Neural cell (in vitro differentiated cells): ENCODE measurements around the gene AMPH. TPM values are rescaled to one million over a fixed set of nuclear protein-coding genes. Genes with fewer than 3 reads are reported as not detected.

Source experiments
- H2AFZ ChIP-seq: fragments of 200-600, 300-800 bp; sonication (generic), shearing (Covaris generic); 2 replicates; pipeline ENCODE4 v1.6.0; 2014; ENCODE audit warnings: low read depth, mild to moderate bottlenecking, antibody characterized with exemption, low read length, moderate library complexity
- H3F3A ChIP-seq: fragments of 200-600 bp; shearing (Covaris generic); 2 replicates; pipeline ENCODE4 v1.6.1; 2016; ENCODE audit warnings: mild to moderate bottlenecking, moderate library complexity, mixed read lengths, antibody characterized with exemption, low read length; ENCODE audit not compliant: insufficient read depth, poor library complexity, severe bottlenecking
- H3K27ac ChIP-seq: fragments of 200-600, 300-800 bp; sonication (generic), shearing (Covaris generic); 2 replicates; pipeline ENCODE4 v1.5.1; 2014; ENCODE audit warnings: mild to moderate bottlenecking, low read length, moderate library complexity
- H3K27me3 ChIP-seq: fragments of 300-800, 200-600 bp; sonication (generic), shearing (Covaris generic); 2 replicates; pipeline ENCODE4 v1.6.0; 2014; ENCODE audit warnings: mild to moderate bottlenecking, low read depth, low read length, moderate library complexity; ENCODE audit not compliant: insufficient read depth
- H3K36me3 ChIP-seq: fragments of 300-800, 200-600 bp; sonication (generic), shearing (Covaris generic); 2 replicates; pipeline ENCODE4 v1.5.1; 2014; ENCODE audit warnings: mild to moderate bottlenecking, antibody characterized with exemption, low read length, moderate library complexity; ENCODE audit not compliant: insufficient read depth
- H3K4me2 ChIP-seq: fragments of 300-800, 200-600 bp; sonication (generic), shearing (Covaris generic); 2 replicates; pipeline ENCODE4 v1.6.0; 2014; ENCODE audit warnings: mild to moderate bottlenecking, low read length
- H3K4me3 ChIP-seq: fragments of 300-800, 200-600 bp; sonication (generic), shearing (Covaris generic); 2 replicates; pipeline ENCODE4 v1.5.1; 2014; ENCODE audit warnings: mild to moderate bottlenecking, low read length, moderate library complexity
- H3K79me2 ChIP-seq: fragments of 200-600 bp; shearing (Covaris generic); replicated peaks from 2 replicates; pipeline ENCODE4 v1.6.0; 2014; ENCODE audit warnings: mild to moderate bottlenecking, low read length, moderate library complexity; ENCODE audit not compliant: insufficient read depth
- H3K9ac ChIP-seq: fragments of 300-800, 200-600 bp; sonication (generic), shearing (Covaris generic); 2 replicates; pipeline ENCODE4 v1.6.1; 2016; ENCODE audit warnings: mild to moderate bottlenecking, low read length, mixed read lengths
- H3K9me2 ChIP-seq: fragments of 200-600 bp; shearing (Covaris generic); 2 replicates; pipeline ENCODE4 v1.6.1; 2016; ENCODE audit warnings: mild to moderate bottlenecking, low read length, mixed read lengths; ENCODE audit not compliant: insufficient read depth
- H3K9me3 ChIP-seq: fragments of 200-600, 300-800 bp; sonication (generic), shearing (Covaris generic); 2 replicates; pipeline ENCODE4 v1.6.1; 2016; ENCODE audit warnings: mild to moderate bottlenecking, mixed run types, low read length, moderate library complexity, mixed read lengths
- H4K20me1 ChIP-seq: fragments of 200-600 bp; shearing (Covaris generic); 2 replicates; pipeline ENCODE4 v1.6.1; 2016; ENCODE audit warnings: mild to moderate bottlenecking, mixed run types; ENCODE audit not compliant: insufficient read depth
- EP300 ChIP-seq: fragments of 450-650 bp; conservative IDR thresholded peaks from 2 replicates; pipeline ENCODE4 v1.6.1; 2014; ENCODE audit warnings: antibody characterized with exemption, mild to moderate bottlenecking, moderate library complexity; ENCODE audit not compliant: poor library complexity, severe bottlenecking
- EZH2 ChIP-seq: fragments of 200-600, 300-800 bp; shearing (Covaris generic), sonication (generic); IDR thresholded peaks from 2 replicates; pipeline ENCODE4 v1.6.1; 2014; ENCODE audit warnings: antibody characterized with exemption, low read length, borderline replicate concordance, mild to moderate bottlenecking; ENCODE audit not compliant: insufficient read depth, poor library complexity, severe bottlenecking
- MXI1 ChIP-seq: fragments of 450-650 bp; conservative IDR thresholded peaks from 2 replicates; pipeline ENCODE4 v1.6.1; 2014; ENCODE audit warnings: antibody characterized with exemption, mild to moderate bottlenecking; ENCODE audit not compliant: poor library complexity, severe bottlenecking
- POLR2AphosphoS5 ChIP-seq: IDR thresholded peaks from 2 replicates; pipeline ENCODE4 v1.6.1; 2012
- RAD21 ChIP-seq: fragments of 450-650 bp; conservative IDR thresholded peaks from 2 replicates; pipeline ENCODE4 v1.6.1; 2014; ENCODE audit warnings: antibody characterized with exemption, mild to moderate bottlenecking, moderate library complexity
- SMC3 ChIP-seq: fragments of 450-650 bp; conservative IDR thresholded peaks from 2 replicates; pipeline ENCODE4 v1.6.1; 2014; ENCODE audit warnings: antibody characterized with exemption, mild to moderate bottlenecking, moderate library complexity; ENCODE audit not compliant: poor library complexity
- TAF1 ChIP-seq: IDR thresholded peaks from 2 replicates; pipeline ENCODE4 v1.6.1; 2012; ENCODE audit warnings: low read depth
- polyA plus RNA-seq: library from polyadenylated mRNA; depleted of rRNA; stranded (reverse); fragments of >200 nt; gene quantifications from 2 replicates; pipeline ENCODE4 v1.2.3, GENCODE V29; 2014
- TF ChIP-seq, protein P1 (sequence below): fragments of 450-650 bp; IDR thresholded peaks from 2 replicates; pipeline ENCODE4 v1.5.1; 2014; ENCODE audit warnings: antibody characterized with exemption, mild to moderate bottlenecking, moderate library complexity; ENCODE audit not compliant: poor library complexity, severe bottlenecking
- TF ChIP-seq, protein P2 (sequence below): IDR thresholded peaks from 2 replicates; pipeline ENCODE4 v1.6.1; 2012; ENCODE audit warnings: borderline replicate concordance

The AMPH gene
- polyA plus RNA-seq, 1 donor from 2014 or later = 33.7 TPM

DNA sequence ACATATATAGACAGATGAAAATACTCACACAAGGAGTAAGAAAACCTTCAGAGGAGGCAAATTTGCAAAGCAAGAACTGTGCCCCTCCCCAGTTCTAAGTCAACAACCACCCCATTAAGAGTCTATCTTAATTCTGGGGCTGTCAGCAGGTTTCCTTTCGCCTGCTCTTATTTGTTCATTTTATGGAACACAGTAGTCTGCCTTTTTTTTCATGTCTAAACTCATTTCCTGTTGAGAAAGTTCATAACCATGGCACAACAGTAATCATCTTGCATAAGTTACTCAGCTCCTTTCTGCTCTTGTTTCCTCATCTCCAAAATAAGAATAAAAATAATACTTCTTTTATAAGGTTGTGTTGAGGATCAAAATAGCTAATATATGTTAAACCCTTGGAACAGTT is 25.8 kb upstream of the AMPH start:
- TF ChIP-seq EZH2 = no peak
- no peak overlapping the region for H3K27ac ChIP-seq

DNA sequence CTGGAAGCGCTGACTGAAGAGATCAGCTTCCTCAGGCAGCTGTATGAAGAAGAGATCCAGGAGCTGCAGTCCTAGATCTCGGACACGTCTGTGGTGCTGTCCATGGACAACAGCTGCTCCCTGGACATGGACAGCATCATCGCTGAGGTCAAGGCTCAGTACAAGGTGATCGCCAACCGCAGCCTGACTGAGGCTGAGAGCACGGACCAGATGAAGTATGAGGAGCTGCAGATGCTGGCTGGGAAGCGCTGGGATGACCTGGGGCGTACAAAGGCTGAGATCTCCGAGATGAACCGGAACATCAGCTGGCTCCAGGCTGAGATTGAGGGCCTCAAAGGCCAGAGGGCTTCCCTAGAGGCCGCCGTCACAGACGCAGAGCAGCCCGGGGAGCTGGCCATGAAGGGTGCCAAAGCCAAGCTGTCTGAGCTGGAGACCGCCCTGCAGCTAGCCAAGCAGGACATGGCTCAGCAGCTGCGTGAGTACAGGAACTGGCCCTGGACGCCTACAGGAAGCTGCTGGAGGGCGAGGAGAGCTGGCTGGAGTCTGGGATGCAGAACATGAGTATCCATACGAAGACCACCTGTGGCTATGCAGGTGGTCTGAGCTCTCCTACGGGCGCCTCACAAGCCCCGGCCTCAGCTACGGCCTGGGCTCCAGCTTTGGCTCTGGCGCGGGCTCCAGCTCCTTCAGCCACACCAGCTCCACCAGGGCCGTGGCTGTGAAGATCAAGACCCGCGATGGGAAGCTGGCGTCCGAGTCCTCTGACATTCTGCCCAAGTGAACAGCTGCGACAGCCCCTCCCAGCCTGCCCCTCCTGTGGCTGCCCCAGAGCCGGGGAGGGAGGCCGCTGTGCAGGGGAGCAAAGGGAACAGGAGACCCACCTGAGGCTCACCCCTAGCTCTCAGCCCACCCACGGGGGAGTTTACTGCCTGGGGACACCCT is 24.9 kb upstream of the AMPH start:
- no peaks in the 10 kb centered on the region for H3K79me2 ChIP-seq
- no peaks in the 10 kb centered on the region for H3K36me3 ChIP-seq
- H3K27ac ChIP-seq = no peak overlapping the region
- H3K4me3 ChIP-seq = no peak overlapping the region
- no peak for TF ChIP-seq RAD21
- H3K9me3 ChIP-seq = no peaks in the 10 kb centered on the region
- H3K27me3 ChIP-seq = no peaks in the 10 kb centered on the region
- no peaks in the 10 kb centered on the region for H4K20me1 ChIP-seq
- no peaks in the 10 kb centered on the region for H3K9me2 ChIP-seq
- H3F3A ChIP-seq = no peaks in the 10 kb centered on the region
- no peak overlapping the region for H3K4me2 ChIP-seq
- H2AFZ ChIP-seq = no peak overlapping the region
- H3K9ac ChIP-seq = no peak overlapping the region

More for the DNA sequence above, 25.8 kb upstream of the AMPH start:
- Histone ChIP-seq H2AFZ (no peak overlapping the region), H3K9ac (no peak overlapping the region), H3K9me2 (no peaks in the 10 kb centered on the region), H3F3A (no peaks in the 10 kb centered on the region), H3K9me3 (no peaks in the 10 kb centered on the region), H3K4me2 (no peak overlapping the region), H3K27me3 (no peaks in the 10 kb centered on the region), H4K20me1 (no peaks in the 10 kb centered on the region), H3K79me2 (no peaks in the 10 kb centered on the region), H3K4me3 (no peak overlapping the region), H3K36me3 (no peaks in the 10 kb centered on the region)

DNA sequence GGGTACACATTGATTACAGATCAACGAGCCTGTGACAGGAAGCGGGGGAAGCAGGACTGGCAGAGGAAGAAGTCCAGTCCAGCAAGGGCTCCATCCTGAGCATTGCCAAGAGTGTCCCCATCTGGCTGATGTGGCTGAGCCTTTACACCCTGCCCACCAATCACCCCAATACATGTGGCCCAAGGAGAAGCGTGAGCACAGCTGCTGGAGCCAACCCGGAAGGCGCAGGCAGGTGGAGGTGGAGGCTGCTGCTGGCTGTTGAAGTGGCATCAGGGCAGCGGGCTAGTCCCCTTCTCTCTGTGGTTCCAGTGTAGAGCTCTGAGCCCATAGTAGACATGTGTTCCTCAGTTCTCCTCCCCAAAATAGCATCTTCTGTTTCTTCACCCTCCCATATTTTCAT is 6.8 kb upstream of the AMPH start:
- H4K20me1 ChIP-seq = no peaks in the 10 kb centered on the region
- H3K4me2 ChIP-seq = no peak overlapping the region
- no peak for TF ChIP-seq RAD21
- no peak for TF ChIP-seq EZH2
- TF ChIP-seq SMC3 = no peak
- no peak for TF ChIP-seq TAF1
- no peak for TF ChIP-seq POLR2AphosphoS5
- TF ChIP-seq, protein P1, sequence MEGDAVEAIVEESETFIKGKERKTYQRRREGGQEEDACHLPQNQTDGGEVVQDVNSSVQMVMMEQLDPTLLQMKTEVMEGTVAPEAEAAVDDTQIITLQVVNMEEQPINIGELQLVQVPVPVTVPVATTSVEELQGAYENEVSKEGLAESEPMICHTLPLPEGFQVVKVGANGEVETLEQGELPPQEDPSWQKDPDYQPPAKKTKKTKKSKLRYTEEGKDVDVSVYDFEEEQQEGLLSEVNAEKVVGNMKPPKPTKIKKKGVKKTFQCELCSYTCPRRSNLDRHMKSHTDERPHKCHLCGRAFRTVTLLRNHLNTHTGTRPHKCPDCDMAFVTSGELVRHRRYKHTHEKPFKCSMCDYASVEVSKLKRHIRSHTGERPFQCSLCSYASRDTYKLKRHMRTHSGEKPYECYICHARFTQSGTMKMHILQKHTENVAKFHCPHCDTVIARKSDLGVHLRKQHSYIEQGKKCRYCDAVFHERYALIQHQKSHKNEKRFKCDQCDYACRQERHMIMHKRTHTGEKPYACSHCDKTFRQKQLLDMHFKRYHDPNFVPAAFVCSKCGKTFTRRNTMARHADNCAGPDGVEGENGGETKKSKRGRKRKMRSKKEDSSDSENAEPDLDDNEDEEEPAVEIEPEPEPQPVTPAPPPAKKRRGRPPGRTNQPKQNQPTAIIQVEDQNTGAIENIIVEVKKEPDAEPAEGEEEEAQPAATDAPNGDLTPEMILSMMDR = no peak
- no peak for TF ChIP-seq EP300
- no peak for TF ChIP-seq MXI1
- TF ChIP-seq, protein P2, sequence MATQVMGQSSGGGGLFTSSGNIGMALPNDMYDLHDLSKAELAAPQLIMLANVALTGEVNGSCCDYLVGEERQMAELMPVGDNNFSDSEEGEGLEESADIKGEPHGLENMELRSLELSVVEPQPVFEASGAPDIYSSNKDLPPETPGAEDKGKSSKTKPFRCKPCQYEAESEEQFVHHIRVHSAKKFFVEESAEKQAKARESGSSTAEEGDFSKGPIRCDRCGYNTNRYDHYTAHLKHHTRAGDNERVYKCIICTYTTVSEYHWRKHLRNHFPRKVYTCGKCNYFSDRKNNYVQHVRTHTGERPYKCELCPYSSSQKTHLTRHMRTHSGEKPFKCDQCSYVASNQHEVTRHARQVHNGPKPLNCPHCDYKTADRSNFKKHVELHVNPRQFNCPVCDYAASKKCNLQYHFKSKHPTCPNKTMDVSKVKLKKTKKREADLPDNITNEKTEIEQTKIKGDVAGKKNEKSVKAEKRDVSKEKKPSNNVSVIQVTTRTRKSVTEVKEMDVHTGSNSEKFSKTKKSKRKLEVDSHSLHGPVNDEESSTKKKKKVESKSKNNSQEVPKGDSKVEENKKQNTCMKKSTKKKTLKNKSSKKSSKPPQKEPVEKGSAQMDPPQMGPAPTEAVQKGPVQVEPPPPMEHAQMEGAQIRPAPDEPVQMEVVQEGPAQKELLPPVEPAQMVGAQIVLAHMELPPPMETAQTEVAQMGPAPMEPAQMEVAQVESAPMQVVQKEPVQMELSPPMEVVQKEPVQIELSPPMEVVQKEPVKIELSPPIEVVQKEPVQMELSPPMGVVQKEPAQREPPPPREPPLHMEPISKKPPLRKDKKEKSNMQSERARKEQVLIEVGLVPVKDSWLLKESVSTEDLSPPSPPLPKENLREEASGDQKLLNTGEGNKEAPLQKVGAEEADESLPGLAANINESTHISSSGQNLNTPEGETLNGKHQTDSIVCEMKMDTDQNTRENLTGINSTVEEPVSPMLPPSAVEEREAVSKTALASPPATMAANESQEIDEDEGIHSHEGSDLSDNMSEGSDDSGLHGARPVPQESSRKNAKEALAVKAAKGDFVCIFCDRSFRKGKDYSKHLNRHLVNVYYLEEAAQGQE = no peak
- no peaks in the 10 kb centered on the region for H3K27me3 ChIP-seq
- no peak overlapping the region for H3K9ac ChIP-seq
- no peaks in the 10 kb centered on the region for H3K9me2 ChIP-seq
- no peaks in the 10 kb centered on the region for H3K36me3 ChIP-seq
- H2AFZ ChIP-seq = no peak overlapping the region
- H3K27ac ChIP-seq = no peak overlapping the region
- H3K4me3 ChIP-seq = no peak overlapping the region
- no peaks in the 10 kb centered on the region for H3K9me3 ChIP-seq
- H3K79me2 ChIP-seq = no peaks in the 10 kb centered on the region
- no peaks in the 10 kb centered on the region for H3F3A ChIP-seq
